Activated CD8-positive, alpha-beta memory T cell treated with anti-CD3 and anti-CD28 coated beads for 4 hours (primary cell): ENCODE data around the gene PROX1.

Experiments
- DNase-seq, 2 donors: peaks; one replicate each; pipeline ENCODE4 v3.0.0-alpha.2; 2020; ENCODE audit warnings: low read depth in 2 of 2

Gene PROX1

DNA sequence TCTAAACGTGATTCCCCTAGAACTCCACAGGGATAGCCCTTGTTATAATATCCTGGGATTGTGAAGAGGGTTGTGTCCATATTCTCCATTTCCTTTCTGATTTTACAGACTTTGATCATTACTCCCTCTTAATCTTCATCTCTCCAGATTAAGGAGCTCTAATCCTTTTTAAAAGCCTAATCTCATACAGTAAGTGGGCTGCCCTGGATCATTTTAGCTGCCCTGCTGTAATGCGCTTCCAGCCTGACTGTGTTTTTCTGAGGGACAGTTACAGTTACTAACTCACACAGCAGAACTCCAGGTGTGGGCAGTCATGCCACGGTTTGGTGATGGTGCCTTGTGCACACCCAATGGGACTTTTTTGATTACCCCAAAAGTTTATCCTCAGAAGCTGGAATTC, 33.5 kb downstream of the PROX1 start:
- no peak for DNase-seq

DNA sequence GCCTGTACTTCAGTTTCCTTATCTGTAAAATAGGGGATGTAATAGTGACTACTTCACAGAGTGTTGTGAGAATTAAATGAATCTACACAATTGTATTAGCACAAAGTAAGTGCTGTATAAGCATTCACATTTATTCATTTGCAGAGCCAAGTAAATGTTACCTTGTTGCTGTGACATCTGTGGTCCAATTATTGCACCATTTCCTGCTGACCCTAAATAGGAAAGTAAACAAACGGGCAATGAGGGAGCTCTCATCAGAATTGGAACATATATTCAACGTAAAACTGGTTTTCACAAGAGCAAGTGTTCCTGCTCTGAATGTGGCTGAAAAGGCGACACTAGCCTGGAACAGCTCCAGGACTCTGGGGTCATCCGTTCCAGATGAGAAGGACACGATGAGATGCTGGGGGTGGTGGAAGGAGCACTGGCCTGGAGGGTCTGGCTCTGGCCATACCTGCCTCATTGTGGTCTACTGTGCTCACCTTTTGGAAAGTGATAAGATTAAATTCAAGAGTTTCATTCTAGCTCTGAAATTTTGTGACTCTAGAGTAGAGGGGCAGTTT, 34.5 kb downstream of the PROX1 start:
- DNase-seq = no peak

DNA sequence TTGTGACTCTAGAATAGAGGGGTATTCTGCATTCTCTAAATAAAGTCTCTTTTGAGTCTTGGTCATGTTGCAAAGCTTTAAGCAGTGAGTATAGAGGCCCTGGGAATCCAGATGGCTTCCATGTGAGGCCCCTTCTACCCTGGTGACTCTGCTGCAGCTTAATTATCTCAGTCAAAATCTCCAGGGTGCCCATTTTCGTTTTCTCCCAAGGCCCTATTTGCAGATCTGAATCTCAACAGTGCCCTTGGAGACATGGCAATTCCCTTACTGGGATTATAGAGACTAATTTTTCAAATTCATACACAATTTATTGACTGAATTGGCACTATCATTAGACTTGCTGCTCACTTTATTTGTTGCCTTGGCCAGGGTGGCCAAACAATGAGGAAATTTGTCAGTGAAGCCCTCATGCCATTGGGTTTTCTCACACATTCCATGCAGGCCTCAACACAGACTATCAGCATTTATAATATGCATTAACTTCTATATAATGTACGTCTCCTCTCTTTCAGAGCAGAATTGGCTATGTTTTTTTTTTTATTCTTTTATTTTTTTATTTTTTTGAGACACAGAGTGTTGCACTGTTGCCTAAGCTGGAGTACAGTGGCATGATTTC, 35.1 kb downstream of the PROX1 start:
- DNase-seq = no peak

DNA sequence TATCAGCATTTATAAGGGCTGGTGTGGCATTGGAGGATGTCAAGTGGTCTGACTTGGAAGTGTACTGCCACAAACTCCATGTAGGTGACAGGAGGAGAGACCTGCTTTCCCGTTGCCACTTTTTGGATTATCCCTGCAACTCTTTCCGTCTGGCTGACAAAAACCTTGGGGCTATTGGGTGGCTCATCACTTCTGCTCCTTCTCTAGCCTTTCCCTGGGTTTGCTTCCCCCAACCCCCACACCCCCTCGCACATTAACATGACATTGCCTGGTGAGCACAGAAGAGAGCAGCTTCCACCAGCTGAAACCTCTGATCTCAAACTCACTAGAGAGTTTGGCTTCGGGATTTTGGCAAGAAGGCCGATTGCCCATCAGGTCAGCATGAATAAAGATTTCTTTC, 39.2 kb downstream of the PROX1 start:
- no peak for DNase-seq

DNA sequence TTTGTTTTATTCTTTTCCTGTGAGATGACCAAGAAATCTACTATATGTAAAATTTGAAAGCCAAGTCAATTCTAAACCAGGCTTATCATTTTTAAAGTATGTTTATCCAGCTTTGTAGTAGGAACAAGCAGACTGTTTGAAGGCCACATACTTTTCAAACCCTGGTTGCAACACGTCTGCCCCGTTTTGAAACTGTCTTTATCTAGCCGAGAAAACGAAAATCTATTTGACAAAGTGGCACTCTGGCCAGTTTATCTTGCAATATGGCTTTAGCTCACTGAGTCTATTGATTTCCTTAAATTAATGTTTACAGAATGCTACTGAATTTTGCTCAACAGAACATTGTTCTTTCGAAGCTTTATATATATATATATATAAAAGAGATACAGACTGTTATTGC, 39.7 kb downstream of the PROX1 start:
- no peak for DNase-seq

DNA sequence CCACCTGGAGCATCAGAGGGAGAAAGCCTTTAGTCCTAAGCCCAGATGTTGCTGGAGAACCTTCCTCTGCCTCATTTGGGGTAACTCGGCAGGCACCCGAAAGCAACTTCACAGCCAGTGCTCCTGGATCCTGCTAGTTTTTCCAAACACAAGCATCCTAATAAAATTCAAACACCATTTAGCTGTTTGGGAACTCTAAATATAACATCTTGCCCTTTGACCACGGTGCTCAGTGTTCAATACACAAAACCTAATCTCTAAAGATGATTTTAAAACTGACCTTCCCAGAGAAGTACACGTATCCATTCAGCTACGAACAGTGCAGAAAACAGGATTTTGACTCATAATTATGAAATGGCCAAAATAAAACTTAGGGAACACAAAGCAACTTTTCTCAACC, 40.3 kb downstream of the PROX1 start:
- no peak for DNase-seq

DNA sequence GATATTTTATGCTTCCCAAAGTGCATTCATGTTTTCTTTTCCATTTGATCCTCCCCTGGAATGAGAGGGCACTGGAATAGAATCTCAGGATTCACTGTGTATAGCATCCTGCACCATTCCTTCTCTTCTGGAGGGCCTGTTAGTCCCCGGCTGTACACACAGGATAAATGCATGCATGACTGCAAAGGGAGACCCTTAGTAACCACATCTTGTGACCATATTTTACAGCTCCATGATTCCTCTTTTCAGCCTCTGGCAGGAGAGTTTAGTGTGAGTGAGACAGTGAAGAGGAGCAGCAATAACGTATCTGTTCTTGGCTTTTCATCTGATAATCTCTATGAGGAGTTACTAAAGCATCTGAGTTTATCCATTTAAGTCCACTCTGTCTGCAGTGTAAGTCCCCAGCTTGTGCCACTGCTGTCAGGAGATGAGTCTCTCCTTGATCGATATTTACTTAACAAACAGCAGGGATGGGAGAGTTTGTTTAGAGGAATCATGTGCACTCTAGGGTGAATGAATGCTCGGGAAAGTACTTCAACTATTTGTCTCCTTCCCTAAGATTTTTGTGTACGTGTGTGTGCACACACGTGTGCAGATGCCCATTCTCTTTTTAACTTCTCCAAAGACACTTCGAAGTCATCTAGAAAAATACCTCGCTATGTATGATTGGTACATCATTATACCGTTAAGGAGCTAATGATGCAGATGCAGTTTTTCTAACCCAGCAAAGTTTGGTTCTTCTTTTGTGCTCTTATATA, 41.1 kb downstream of the PROX1 start:
- DNase-seq = no peak

DNA sequence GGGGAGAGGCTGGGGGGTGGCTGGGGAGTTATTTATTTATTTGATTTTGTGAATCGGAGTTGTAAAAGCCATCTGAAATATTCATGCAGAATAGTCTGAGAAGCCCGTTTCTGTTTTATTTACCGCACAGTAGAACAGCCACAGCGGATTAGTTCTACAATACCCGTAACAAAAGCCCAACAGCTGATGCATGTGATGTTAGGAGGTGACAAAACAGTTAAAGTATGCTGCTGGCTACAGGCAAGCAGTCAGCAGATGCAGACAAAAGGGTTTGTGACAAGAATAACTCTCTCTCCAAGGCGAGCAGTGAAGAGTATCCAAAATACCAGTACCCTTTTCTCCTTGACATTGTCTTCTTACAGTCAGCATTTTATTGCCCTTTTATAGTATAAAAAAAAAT, 42.0 kb downstream of the PROX1 start:
- no peak for DNase-seq

DNA sequence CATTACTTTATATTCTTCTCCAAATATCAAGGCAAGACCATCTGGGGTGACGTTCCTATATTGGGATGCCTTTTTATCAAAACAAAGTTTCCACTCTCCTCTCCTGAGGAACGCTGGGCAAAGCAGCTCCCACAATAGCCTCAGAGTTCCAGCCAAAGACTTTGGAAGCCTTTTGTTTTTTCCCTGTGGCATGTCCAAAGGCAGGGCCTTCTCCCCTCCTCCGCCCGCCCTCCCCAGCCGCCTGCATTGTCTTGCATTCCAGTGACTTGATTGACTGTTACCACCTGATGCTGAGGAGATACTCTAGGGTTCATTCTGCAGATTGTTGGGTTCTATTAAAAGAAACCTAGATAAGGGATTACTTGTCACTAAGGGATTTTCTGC, 43.5 kb downstream of the PROX1 start:
- no peak for DNase-seq

DNA sequence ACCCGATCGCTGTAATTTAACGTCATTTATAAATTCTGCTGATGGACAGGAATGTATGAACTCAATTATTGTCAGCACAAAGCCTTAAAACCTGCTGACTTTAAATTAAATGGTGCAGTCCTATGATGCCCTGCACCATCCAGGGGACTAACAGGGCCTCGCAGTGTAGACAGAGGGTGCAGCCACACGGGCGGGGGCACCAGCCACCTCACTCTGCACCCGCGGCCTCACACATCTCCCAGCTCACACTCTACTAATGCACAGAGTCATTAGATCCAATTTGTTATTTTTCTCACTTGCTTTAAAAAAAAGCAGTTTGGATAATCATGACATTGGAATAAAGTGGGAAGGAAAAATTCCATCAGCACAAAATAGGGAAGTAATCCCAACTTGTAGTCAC, 49.7 kb downstream of the PROX1 start:
- no peak for DNase-seq

DNA sequence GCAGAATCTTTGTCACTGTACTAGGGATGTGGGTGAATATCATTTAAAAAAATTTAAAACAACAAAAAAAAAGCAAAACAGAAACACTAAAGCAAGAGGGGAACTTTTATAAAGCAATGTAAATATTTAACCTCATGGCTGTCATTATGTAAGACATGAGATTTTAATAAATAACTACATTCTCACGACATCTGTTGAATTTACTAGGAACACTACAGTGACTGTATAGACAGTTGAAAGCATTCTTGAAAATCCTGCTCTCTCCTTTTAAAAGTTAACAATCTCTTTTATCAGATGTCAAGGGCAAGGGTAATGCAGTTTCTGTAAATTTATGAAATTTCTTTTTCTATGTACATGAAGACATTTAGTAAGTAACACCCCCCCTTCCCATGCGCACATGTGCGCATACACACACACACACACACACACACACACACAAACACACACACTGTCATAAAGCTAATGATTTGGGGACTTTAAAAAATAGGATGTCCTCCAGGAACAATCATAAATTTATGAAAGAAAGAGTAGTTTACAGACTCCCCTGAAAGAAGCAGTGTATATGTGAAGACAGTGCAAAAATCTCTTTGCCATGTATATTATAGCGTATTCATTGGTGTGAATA, 51.7 kb downstream of the PROX1 start:
- no peak for DNase-seq

DNA sequence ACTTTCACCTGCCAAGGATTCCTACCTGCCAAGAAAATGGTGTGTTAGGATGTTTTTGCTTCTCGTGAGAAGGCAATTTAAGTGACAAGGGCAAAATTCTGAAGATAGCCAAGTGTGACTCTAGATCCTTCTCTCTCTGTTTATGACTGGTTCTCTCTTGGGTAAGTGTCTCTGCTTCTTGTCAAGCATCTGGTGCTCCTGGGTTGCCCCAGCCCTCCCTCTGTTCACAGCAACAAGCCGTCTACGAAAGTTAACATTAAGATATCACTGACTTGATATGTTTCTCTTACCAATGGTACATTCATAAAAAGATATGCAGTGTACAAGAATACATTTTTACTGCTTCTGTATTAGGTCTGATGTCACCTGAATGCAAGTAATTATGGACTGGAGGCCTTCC, 55.4 kb downstream of the PROX1 start:
- DNase-seq = no peak

DNA sequence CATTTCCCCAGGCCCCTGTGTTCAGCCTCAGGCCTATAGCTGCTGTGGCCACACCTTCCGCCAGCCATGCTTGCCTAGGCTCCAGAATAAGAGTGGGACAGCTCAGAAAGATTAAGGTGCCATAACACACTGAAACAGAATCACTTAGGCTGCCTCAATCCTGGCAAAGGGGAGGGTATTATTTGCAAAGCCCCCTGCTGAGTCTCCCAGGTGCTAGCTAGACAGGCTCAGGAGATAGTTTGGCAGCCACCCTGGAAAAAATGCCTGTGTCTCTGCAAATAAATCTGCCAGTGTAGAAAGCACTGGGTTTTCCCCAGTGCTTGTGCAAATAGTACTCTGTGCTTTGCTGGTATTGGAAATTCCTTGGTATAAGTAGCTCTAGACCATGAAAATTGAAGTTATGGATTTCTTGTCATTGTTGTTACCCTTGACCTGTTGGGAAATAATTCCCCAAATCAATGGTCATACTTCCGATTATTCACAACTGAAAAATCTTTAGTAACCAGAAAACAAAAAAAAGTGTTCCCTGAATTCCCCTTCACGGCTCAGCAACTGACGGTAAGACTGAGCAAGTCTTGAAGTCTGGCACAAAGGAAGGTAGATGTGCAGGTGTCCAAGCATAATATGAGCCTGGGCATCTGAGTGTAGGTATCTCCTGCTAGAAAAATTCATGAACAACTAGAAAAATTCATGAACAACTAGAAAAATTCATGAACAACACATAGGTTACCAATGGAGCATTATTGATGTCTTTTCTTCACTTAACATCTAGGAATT, 56.9 kb downstream of the PROX1 start:
- DNase-seq = no peak

DNA sequence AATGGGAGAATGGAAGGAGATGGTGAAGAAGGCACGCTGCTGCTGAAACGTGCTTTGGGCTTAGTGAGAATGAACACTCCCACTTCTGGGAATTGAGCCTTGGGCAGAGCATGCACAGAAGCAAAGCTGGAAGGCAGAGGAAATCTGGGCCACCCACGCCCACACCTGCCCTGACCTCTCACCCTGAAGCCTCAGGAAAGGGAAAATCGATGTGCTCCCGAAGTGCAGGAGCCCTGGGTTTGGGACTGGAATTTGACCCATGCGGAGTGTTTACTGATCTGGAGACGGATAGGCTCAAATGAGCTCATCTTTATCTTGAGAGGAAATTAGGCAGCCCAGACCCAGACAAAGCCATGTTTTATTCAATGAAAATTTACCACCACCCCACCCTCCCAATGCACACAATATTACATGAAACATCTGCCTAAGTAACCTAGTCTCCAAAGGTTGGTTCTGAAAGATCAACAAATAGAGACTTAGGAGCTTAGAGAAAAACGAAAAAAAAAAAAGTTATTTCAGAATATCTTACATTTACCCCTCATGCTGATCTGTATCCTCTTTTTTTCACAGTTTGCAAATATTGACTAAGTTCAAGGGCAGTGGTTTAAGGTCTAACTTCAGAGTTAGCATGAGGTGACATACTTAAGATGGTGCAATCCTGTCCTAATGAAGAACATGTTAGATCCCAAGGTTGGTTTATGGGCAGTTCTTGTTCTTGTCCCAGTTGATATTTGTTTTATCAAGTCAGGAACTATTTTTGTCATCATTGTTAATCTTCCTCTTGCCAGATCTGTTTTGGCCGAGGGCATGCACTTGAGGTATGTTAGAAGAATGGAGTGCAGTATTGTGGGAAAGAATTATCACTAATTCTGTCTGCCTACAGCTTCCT, 63.0 kb downstream of the PROX1 start:
- DNase-seq = no peak

DNA sequence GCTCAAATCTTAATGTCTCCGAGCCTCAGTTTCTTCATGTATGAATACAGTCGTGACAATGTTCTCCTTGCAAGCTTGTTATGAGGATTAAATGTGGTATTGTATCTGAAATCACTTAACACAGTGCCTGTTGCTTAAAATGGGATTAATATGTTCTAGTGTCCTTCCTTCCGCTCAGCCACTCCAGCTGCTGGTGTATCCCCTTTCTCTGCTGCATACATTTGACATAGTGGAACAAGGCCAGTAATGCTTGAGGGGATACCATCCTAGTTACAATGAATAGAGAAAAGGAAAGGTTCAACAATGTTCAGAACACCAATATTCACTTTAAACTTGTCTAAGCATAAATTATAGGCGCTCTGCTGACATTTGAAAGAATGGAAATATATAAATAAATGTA, 64.0 kb downstream of the PROX1 start:
- DNase-seq = no peak

DNA sequence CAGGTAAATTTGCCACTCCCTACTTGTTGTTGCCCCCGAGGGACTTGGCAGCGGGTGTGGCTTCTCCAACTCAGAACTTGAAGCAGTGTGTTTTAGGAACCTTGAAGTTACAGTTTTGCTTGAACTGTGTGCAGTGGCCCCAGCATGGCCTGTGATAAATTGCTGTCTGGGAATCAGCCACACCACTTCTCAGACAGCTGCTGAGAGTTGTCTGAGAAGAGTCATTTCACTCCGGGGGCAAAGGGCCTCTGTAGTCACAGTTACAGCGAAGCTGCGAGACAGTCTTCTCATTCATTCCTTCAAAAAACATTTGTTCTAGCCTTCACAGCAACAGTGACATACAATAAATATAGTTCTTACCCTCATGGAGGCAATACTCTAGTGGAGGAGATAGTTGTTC, 70.3 kb downstream of the PROX1 start:
- DNase-seq = no peak

DNA sequence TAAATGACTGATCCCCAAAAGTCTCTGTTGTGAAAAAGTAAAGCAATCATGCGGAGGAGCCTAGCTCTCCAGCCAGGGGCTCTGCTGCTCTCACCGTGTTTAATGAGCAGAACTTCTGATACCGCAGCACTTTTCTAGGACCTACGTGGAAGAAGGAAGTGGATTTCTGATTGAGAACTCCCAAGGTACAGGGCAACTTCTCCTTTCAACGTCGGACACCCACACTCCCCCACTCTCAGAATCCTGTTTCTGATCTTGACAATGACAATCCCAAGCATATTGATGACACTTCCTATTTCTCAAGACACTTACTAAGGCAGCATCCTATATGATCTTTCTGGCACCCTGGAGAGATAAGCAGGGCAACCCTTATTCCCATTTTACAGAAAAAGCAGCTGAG, 78.4 kb downstream of the PROX1 start:
- DNase-seq = no peak

DNA sequence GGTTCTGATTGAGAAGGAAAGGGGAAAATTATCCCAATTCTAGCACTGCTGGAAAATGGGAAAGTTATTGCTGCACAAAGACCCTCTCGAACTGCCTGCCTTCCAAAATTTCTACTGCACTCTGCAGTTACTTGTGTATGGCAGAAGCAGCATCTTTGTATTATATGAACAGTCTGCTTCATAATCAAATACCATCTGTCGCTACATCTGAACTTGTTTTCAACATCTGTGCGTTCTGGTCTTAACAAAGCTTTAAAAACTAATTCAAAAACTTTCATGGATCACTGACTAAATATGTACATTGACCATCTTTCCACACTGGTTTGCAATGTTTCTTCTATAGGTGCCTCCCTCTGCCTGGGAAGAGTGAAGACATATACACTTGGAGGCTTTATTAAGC, 79.2 kb downstream of the PROX1 start:
- no peak for DNase-seq

DNA sequence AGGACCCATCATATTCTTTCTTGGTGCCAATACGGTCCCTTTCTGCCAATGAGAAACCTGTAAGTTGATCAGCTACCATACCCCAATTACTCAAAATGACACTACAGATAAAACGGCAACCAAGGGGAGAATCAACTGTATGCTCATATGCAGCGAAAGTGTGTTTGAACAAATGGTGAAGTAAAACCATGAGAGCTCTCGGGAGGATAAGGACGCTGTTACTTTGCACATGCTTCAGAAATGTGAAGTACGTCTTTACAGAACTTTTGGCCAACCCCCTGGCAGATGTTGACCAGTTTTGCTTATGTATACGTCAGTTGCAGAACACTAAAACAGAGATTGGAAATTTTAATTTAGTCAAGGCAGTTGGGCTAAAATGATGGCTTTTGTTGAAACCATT, 79.6 kb downstream of the PROX1 start:
- no peak for DNase-seq

DNA sequence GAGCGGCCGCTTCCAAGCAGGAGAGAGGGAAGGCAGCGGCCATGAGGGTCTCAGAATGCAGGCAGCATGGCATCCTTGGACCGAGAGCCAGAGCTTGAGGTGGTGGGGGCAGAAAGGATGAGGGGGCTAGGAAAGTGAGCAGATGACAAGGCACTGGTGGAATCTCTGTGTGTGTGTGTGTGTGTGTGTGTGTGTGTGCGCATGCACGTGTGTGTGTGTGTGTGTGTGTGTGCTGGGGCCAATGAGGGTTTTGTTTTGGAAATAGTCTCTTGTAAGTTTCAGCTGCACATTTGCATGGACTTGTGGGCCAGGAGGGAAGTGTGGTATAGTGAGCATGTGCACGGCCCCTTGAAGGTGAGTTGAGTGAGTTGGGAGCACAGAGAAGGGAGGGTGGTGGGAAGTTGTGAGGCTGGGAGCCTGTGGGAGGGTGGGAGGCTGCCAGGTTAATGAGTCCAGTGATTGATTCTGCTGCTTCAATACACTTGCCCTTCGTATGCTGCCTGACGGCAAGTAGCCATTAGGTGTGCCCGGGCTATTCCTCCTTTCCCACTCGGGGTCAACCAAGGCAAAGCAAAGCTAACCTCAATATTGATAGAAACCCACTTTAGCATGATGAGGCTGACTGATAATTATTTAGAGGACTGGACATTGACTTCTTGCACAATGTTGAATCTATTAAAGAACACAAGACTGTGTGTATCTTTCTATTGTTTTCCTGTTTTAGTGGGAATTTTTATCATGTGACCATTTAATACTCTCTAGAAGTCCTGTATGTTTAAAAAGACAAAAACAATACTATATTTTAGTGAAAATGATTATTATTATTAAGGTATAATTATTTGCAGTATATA, 80.3 kb downstream of the PROX1 start:
- no peak for DNase-seq
